ENCODE data around the gene WDR18.

Gene WDR18

DNA sequence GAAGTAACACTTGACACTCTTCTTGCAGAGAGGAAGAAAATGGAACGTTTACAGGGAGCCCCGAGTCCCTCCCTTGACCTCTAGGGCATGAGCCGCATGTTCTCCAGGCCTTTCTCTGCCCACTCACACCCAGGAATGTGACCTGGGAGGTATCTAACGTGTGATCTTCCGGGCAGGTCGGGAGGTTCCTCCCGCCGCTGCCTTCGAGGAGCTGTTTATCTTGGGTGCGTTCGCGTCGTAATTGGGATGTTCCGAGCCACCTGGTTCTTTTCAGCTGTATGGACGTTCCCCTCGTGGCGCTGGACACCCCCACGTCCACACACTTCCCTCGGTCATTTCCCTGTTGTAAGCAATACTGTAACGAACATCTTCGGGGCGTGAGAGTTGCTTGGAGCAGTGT is 44.7 kb upstream of the WDR18 start:
- no peak for DNase-seq
- no peak overlapping the region for H3K27ac ChIP-seq
- no peak overlapping the region for H3K4me3 ChIP-seq (ENCODE audit: low read depth, low read length)
- peaks cover 15% of the 10 kb centered on the region for H3K36me3 ChIP-seq (replicated peaks)
- TF ChIP-seq, protein P1, sequence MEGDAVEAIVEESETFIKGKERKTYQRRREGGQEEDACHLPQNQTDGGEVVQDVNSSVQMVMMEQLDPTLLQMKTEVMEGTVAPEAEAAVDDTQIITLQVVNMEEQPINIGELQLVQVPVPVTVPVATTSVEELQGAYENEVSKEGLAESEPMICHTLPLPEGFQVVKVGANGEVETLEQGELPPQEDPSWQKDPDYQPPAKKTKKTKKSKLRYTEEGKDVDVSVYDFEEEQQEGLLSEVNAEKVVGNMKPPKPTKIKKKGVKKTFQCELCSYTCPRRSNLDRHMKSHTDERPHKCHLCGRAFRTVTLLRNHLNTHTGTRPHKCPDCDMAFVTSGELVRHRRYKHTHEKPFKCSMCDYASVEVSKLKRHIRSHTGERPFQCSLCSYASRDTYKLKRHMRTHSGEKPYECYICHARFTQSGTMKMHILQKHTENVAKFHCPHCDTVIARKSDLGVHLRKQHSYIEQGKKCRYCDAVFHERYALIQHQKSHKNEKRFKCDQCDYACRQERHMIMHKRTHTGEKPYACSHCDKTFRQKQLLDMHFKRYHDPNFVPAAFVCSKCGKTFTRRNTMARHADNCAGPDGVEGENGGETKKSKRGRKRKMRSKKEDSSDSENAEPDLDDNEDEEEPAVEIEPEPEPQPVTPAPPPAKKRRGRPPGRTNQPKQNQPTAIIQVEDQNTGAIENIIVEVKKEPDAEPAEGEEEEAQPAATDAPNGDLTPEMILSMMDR (IDR thresholded peaks at IDR 0.05; ENCODE audit: low read depth, low read length, missing control alignments), result no peak
- in situ Hi-C loops (cut with HindIII; ENCODE audit: low pct_ligation_motif_present, low sequenced_read_pairs), result no loop called here
- no peaks in the 10 kb centered on the region for H3K27me3 ChIP-seq (replicated peaks)

DNA sequence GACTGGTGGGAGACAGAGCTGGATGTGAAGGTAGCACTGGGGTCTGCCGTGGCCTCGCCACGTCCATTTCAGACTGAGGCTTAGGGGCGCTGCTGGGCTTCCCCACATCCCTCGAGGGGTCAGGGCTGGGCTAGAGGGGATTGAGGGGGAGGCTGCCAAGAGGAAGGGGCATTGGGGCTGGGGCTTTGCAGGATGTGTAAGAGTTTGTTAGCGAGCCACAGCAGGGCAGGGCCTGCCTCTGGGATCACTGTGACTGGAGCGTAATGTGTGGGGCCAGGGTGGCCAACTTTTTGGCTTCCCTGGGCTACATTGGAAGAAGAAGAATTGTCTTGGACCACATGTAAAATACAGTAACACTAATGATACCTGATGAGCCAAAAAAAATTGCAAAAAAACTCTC is 44.2 kb upstream of the WDR18 start:
- DNase-seq, result no peak
- TF ChIP-seq, protein P1 (IDR thresholded peaks at IDR 0.05; ENCODE audit: low read depth, low read length, missing control alignments), result no peak
- Histone ChIP-seq H3K27me3 (replicated peaks) (no peaks in the 10 kb centered on the region), H3K27ac (no peak overlapping the region), H3K36me3 (replicated peaks) (peaks cover 15% of the 10 kb centered on the region), H3K4me3 (ENCODE audit: low read depth, low read length) (no peak overlapping the region)
- in situ Hi-C loops (cut with HindIII; ENCODE audit: low pct_ligation_motif_present, low sequenced_read_pairs), result no loop called here

DNA sequence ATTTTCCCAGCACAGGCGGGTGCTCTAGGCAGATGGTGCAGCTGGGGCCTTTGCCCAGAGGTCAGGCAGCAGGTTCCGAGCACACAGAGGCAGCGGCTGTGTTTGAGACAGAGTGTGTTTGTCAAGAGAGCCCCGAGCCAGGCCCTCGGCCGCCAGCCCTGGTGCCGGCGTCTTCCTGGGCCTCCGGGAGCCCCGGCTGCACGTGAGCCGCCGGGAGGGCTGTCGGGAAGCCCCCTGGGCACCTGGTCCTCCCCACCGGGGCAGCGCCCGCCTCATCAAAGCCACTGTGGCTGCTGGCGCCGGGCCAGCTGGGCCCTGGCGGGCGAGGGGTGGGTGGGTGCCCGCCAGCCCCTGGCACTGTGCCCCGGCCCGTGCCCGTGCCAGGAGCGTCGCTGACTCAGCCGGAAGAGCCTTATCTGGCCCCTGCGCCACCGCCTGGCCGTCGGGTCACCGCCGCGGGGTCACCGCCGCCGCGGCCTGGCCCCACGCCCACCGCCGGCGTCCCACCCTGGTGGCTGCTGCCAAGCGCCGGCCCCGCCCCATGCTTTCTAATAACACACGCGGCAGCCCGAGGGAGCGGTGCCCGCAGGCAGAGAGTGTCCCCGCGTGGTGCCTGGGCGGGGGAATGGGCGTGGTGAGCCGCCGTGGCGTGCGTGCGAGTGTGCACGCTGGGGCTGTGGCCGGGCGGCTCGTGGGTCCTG is 43.4 kb upstream of the WDR18 start:
- Histone ChIP-seq H3K4me3 (ENCODE audit: low read depth, low read length) (no peak overlapping the region), H3K36me3 (replicated peaks) (peaks cover 15% of the 10 kb centered on the region), H3K27me3 (replicated peaks) (no peaks in the 10 kb centered on the region), H3K27ac (no peak overlapping the region)
- in situ Hi-C loops (cut with HindIII; ENCODE audit: low pct_ligation_motif_present, low sequenced_read_pairs), result no loop called here
- DNase-seq, result no peak
- TF ChIP-seq, protein P1 (IDR thresholded peaks at IDR 0.05; ENCODE audit: low read depth, low read length, missing control alignments), result no peak

DNA sequence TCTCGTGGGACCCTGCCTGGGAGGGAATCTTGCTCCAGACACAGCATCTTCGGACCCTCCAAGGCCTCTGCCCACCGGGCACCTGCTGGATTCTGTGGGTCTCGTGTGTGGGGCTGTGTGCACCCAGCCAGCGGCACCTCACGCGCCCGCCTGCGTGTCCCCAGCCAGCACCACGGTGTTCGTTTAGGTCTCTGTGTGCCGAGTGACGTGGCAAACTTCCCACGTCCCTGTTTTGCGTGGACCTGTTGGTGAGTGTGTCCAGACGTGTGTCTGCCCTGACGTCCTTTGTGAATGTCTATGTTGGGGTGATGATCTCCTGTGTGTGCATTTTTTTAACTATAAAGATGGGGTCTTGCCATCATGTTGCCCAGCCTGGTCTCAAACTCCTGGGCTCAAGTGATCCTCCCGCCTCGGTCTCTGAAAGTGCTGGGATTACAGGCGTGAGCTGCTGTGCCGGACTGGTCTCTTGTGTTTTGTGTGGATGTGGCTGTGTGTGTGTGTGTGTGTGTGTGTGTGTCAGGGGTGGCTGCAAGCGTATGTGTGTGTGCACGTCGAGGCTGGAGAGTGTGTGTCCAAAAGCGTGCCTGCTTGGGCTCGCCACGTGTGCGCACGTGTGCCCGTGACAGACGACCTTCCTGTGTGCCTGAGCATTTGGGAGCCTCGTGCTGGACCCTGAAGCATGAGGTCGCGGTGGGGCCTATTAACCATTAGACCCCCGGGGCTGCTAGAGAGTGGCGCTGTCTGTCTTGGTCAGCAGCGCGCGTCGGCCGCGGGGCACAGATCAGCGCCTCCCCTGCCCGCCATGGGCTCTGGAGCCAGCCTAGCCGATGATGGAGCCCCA is 42.6 kb upstream of the WDR18 start:
- in situ Hi-C loops (cut with HindIII; ENCODE audit: low pct_ligation_motif_present, low sequenced_read_pairs), result no loop called here
- TF ChIP-seq, protein P1 (IDR thresholded peaks at IDR 0.05; ENCODE audit: low read depth, low read length, missing control alignments), result no peak
- H3K27ac ChIP-seq, result no peak overlapping the region

DNA sequence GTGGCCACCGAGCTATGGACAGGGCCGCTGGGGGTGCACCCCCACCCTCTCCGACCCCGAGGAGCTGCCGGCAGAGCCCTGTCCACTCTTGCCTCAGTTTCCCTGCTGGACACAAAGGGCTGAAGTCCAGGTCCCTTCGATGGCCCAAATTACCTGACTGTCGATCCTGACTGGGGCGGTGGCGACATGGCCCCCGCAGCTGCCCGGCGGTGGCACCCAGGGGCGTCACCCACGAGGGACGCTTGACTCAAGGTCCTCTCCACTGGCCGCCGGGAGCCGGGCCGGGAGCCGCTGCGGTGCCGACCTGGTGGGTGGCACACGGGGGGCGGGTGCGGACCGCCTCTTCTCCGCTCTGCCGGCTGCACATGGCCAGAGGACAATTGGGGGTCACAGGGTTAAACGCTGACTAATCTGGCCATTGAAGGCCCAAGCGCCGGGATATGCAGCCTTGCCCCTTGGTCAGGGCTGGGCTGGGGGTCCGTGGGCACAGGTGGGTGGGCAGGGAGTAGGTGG is 42.0 kb upstream of the WDR18 start:
- TF ChIP-seq, protein P1 (IDR thresholded peaks at IDR 0.05; ENCODE audit: low read depth, low read length, missing control alignments), result no peak
- Histone ChIP-seq H3K4me3 (ENCODE audit: low read depth, low read length) (no peak overlapping the region), H3K27me3 (replicated peaks) (no peaks in the 10 kb centered on the region), H3K36me3 (replicated peaks) (peaks cover 15% of the 10 kb centered on the region), H3K27ac (no peak overlapping the region)
- in situ Hi-C loops (cut with HindIII; ENCODE audit: low pct_ligation_motif_present, low sequenced_read_pairs), result no loop called here
- DNase-seq, result no peak

More for the DNA sequence above, 42.6 kb upstream of the WDR18 start:
- DNase-seq, result no peak
- Histone ChIP-seq H3K4me3 (ENCODE audit: low read depth, low read length) (no peak overlapping the region), H3K36me3 (replicated peaks) (peaks cover 15% of the 10 kb centered on the region), H3K27me3 (replicated peaks) (no peaks in the 10 kb centered on the region)
